Osteoblast (primary cell): ENCODE measurements around the gene BEGAIN. TPM values are rescaled to one million over a fixed set of nuclear protein-coding genes. Genes with fewer than 3 reads are reported as not detected.

Experiments used
- DNase-seq: peaks from one replicate; pipeline ENCODE4 v3.0.0; 2011; ENCODE audit warnings: low spot score, mixed read lengths; ENCODE audit not compliant: insufficient read length; ENCODE audit errors: missing footprints
- H2AFZ ChIP-seq: 2 replicates; pipeline ENCODE4 v1.6.0; 2011; ENCODE audit warnings: mild to moderate bottlenecking, low read length
- H3K27ac ChIP-seq: 2 replicates; pipeline ENCODE4 v1.5.1; 2011; ENCODE audit warnings: mild to moderate bottlenecking, low read depth, low read length, moderate library complexity
- H3K27me3 ChIP-seq: 2 replicates; pipeline ENCODE4 v1.6.0; 2012; ENCODE audit warnings: mild to moderate bottlenecking, control low read depth, inconsistent platforms, low read length, moderate library complexity; ENCODE audit not compliant: insufficient read depth
- H3K36me3 ChIP-seq: 2 replicates; pipeline ENCODE4 v1.5.1; 2011; ENCODE audit warnings: mild to moderate bottlenecking, low read length, control low read depth, moderate library complexity; ENCODE audit not compliant: insufficient read depth
- H3K4me1 ChIP-seq: 2 replicates; pipeline ENCODE4 v1.5.1; 2011; ENCODE audit warnings: mild to moderate bottlenecking, low read length, control low read depth, moderate library complexity; ENCODE audit not compliant: insufficient read depth
- H3K4me2 ChIP-seq: 2 replicates; pipeline ENCODE4 v1.6.0; 2011; ENCODE audit warnings: mild to moderate bottlenecking, low read length; ENCODE audit not compliant: insufficient read depth
- H3K4me3 ChIP-seq: fragments of 200-600 bp; sonication (generic); 3 replicates; pipeline ENCODE4 v1.5.1; 2012; ENCODE audit warnings: mild to moderate bottlenecking, low read length, inconsistent platforms; ENCODE audit not compliant: insufficient read depth
- H3K79me2 ChIP-seq: 2 replicates; pipeline ENCODE4 v1.6.0; 2012; ENCODE audit warnings: mild to moderate bottlenecking, low read length, control low read depth, inconsistent platforms; ENCODE audit not compliant: insufficient read depth
- H3K9me3 ChIP-seq: 2 replicates; pipeline ENCODE4 v1.5.1; 2011; ENCODE audit warnings: low read depth, low read length, control low read depth
- H4K20me1 ChIP-seq: 2 replicates; pipeline ENCODE4 v1.6.0; 2012; ENCODE audit warnings: mild to moderate bottlenecking, low read length, control low read depth; ENCODE audit not compliant: insufficient read depth
- CTCF ChIP-seq: IDR thresholded peaks from 2 replicates; pipeline ENCODE4 v1.5.1; 2011; ENCODE audit warnings: mild to moderate bottlenecking, low read depth, low read length, moderate library complexity; ENCODE audit errors: extremely low read depth
- total RNA-seq: library from RNA; depleted of rRNA; stranded (reverse); fragments of >200 nt; gene quantifications from 2 replicates; pipeline ENCODE4 v1.2.3, GENCODE V29; 2012

Gene BEGAIN
- total RNA-seq, 1 donor: 1.1 TPM

DNA sequence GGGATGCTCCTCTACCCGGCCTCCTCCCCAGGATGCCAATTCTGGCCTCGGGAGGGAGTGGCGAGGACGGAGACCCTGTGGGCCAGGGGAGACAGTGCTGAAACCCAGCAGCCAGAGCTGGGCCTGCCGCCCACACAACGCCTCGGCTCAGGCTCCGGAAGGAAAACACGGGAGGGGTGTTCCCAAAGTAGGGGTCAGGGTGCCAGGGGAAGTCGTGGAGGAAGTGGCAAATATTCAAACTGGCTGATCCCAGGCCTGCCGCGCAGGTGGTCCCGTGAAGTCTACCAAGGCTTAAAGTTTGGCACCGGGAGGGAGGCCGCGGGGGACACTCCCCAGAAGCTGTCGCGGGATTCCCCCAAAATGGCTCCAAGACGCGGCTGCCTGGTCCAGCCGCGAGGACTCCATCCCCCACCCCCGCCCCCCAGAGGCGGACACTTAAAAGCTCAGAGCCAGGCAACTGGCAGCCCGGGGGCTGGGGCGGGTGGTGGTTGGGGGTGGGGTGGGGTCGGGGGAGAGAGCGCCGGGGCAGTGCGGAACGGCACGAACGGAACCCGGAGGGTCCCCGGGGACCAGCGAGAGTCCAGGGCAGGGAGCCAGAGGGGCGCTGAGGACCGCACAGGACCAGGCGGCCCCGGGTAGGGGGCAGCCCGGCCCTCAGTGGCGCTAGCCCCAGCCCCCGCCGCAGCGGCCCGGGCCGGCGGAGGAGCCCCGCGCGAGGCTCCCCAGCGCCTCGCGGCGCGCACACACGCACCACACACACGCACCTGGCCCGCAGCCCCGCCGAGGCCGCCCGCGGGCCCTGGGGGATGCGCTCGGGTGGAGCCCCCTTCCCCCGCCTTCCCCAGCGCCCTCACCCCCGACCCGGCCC lies 20.0 kb downstream of the BEGAIN start:
- H3K79me2 ChIP-seq: no peaks in the 10 kb centered on the region
- H3K27ac ChIP-seq: no peak overlapping the region
- H3K9me3 ChIP-seq: no peaks in the 10 kb centered on the region
- H3K4me3 ChIP-seq: no peak overlapping the region
- no peak for TF ChIP-seq CTCF
- H3K27me3 ChIP-seq: peaks cover 38% of the 10 kb centered on the region
- H4K20me1 ChIP-seq: no peaks in the 10 kb centered on the region
- no peak overlapping the region for H2AFZ ChIP-seq
- H3K4me1 ChIP-seq: no peaks in the 10 kb centered on the region
- no peak for DNase-seq
- H3K4me2 ChIP-seq: no peak overlapping the region
- H3K36me3 ChIP-seq: no peaks in the 10 kb centered on the region

GRCh38 chr14:100566586-100566985 lies 20.6 kb downstream of the BEGAIN start:
- Histone ChIP-seq H3K79me2 (no peaks in the 10 kb centered on the region), H3K36me3 (no peaks in the 10 kb centered on the region), H4K20me1 (no peaks in the 10 kb centered on the region), H2AFZ (no peak overlapping the region), H3K4me3 (no peak overlapping the region), H3K27me3 (peaks cover 38% of the 10 kb centered on the region), H3K9me3 (no peaks in the 10 kb centered on the region), H3K4me2 (no peak overlapping the region), H3K27ac (no peak overlapping the region), H3K4me1 (no peaks in the 10 kb centered on the region)
- TF ChIP-seq CTCF: no peak
- no peak for DNase-seq

DNA sequence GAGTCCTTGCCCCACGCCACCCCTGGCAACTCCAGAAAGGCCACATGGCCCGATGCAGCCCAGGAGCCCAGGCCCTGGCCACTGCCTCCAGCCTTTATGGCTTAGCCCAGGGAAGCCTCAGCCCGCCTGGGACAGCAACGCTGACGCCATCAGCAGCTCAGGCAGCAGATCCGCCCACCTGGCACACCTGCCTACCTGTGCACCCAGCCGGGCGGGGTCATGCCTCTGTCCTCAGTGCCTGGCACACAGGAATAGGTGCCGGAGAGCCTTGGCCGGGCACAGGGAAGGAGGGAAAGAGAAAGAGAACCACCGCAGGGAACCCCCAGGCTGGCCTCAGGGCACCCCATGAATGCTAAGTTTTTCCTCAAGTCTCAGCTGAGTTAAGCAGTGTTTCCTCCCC lies 21.1 kb downstream of the BEGAIN start:
- Histone ChIP-seq H3K27me3 (peaks cover 38% of the 10 kb centered on the region), H3K4me3 (no peak overlapping the region), H3K9me3 (no peaks in the 10 kb centered on the region), H3K79me2 (no peaks in the 10 kb centered on the region), H3K4me1 (no peaks in the 10 kb centered on the region), H4K20me1 (no peaks in the 10 kb centered on the region), H3K27ac (no peak overlapping the region), H3K4me2 (no peak overlapping the region), H2AFZ (no peak overlapping the region), H3K36me3 (no peaks in the 10 kb centered on the region)
- TF ChIP-seq CTCF: no peak
- no peak for DNase-seq

GRCh38 chr14:100565650-100566049 lies 21.6 kb downstream of the BEGAIN start:
- no peak for DNase-seq
- Histone ChIP-seq H3K79me2 (no peaks in the 10 kb centered on the region), H3K36me3 (no peaks in the 10 kb centered on the region), H3K4me1 (no peaks in the 10 kb centered on the region), H3K4me2 (no peak overlapping the region), H4K20me1 (no peaks in the 10 kb centered on the region), H2AFZ (no peak overlapping the region), H3K9me3 (no peaks in the 10 kb centered on the region), H3K27ac (no peak overlapping the region), H3K27me3 (peaks cover 38% of the 10 kb centered on the region), H3K4me3 (no peak overlapping the region)
- no peak for TF ChIP-seq CTCF
